Endothelial cell of umbilical vein (primary cell): ENCODE results near the gene SLC35F3.

Source experiments
- CTCF ChIP-seq, 2 donors: IDR thresholded peaks; 1 replicate in 1 of 2; 2 replicates in 1 of 2; pipeline ENCODE4 v1.5.1; 2011; ENCODE audit warnings: low read length in 2 of 2, mild to moderate bottlenecking in 2 of 2, moderate library complexity in 2 of 2, control low read depth in 1 of 2, inconsistent platforms in 1 of 2, low read depth in 1 of 2; ENCODE audit not compliant: insufficient read depth in 1 of 2; ENCODE audit errors: extremely low read depth in 1 of 2
- EZH2 ChIP-seq: IDR thresholded peaks from 2 replicates; pipeline ENCODE4 v1.6.1; 2012; ENCODE audit warnings: borderline replicate concordance, low read depth, mild to moderate bottlenecking, moderate library complexity, low read length, inconsistent platforms; ENCODE audit not compliant: severe bottlenecking
- FOS ChIP-seq: IDR thresholded peaks from 2 replicates; pipeline ENCODE4 v1.6.1; 2011; ENCODE audit warnings: mild to moderate bottlenecking, low read length, moderate library complexity, borderline replicate concordance; ENCODE audit not compliant: insufficient read depth
- GATA2 ChIP-seq: IDR thresholded peaks from 2 replicates; pipeline ENCODE4 v1.7.0; 2011; ENCODE audit warnings: low read depth, mild to moderate bottlenecking, moderate library complexity, mixed read lengths, low read length; ENCODE audit not compliant: insufficient read length, insufficient read depth
- JUN ChIP-seq: IDR thresholded peaks from 2 replicates; pipeline ENCODE4 v1.6.1; 2011; ENCODE audit warnings: borderline replicate concordance, low read depth; ENCODE audit not compliant: insufficient read length, insufficient read depth
- MAX ChIP-seq: IDR thresholded peaks from 2 replicates; pipeline ENCODE4 v1.6.1; 2011; ENCODE audit not compliant: insufficient read depth, insufficient read length
- MYC ChIP-seq: IDR thresholded peaks from one replicate; pipeline ENCODE4 v1.6.1; 2011; ENCODE audit warnings: mild to moderate bottlenecking, low read depth, low read length
- POLR2A ChIP-seq: IDR thresholded peaks from 2 replicates; pipeline ENCODE4 v1.6.1; 2012; ENCODE audit warnings: low read depth, mild to moderate bottlenecking, control low read depth, low read length
- POLR2AphosphoS5 ChIP-seq: IDR thresholded peaks from 2 replicates; pipeline ENCODE4 v1.6.1; 2012; ENCODE audit warnings: low read depth, mild to moderate bottlenecking, control low read depth, low read length, moderate library complexity; ENCODE audit not compliant: insufficient read depth

- no peak for TF ChIP-seq CTCF (IDR thresholded peaks at IDR 0.05; ENCODE audit: extremely low read depth in 1 of 2, insufficient read depth in 1 of 2, low read depth in 1 of 2, low read length in 2 of 2)
- no peak for TF ChIP-seq POLR2A
- TF ChIP-seq MAX, result no peak
- TF ChIP-seq POLR2AphosphoS5, result no peak
- no peak for TF ChIP-seq JUN
- TF ChIP-seq FOS, result no peak
- no peak for TF ChIP-seq MYC
- no peak for TF ChIP-seq EZH2
- TF ChIP-seq GATA2, result no peak
These were observed 374.5 kb downstream of the SLC35F3 start for GRCh38 chr1:234279021-234279420.
